Measurements from ENCODE around the gene CD226.

DNA sequence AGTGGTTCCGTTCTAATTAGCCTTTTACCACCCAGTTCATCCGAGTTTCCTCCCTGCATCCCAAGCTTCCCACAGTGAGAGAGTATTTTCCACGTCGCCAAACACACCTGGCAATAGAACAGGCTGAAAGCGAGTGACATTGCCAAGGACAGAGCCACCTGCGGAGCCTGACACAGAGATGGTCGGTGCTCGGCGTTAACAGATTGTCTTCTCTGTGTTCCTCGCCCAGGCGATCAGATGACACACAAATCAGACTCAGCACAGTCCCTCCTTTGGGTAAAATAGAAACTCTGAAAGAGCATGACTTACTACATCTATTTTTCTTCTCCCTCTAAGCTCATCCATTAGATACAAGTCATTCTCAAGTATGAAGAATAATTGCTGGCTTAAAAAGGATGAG, 107.7 kb downstream of the CD226 start:
- TF ChIP-seq POLR2AphosphoS5 (IDR thresholded peaks at IDR 0.05; ENCODE audit: borderline replicate concordance, low read depth, low read length): no peak
- TF ChIP-seq EZH2 (IDR thresholded peaks at IDR 0.05): no peak
- no peak for TF ChIP-seq FOXP2 (optimal IDR thresholded peaks at IDR 0.05; ENCODE audit: control extremely low read depth, extremely low read length, insufficient read depth)
